ENCODE results near the gene TCF19. TPM values are rescaled to one million over a fixed set of nuclear protein-coding genes. Genes with fewer than 3 reads are reported as not detected.
"Not testable (repeated sequence)": the region's sequence is repeated elsewhere in the genome, so short reads cannot be mapped to it uniquely, and the experiment has no call there.

Gene TCF19
- total RNA-seq, 6 experiments from 2014 or later: 14.2 to 32.9 (median 29.6) TPM

DNA sequence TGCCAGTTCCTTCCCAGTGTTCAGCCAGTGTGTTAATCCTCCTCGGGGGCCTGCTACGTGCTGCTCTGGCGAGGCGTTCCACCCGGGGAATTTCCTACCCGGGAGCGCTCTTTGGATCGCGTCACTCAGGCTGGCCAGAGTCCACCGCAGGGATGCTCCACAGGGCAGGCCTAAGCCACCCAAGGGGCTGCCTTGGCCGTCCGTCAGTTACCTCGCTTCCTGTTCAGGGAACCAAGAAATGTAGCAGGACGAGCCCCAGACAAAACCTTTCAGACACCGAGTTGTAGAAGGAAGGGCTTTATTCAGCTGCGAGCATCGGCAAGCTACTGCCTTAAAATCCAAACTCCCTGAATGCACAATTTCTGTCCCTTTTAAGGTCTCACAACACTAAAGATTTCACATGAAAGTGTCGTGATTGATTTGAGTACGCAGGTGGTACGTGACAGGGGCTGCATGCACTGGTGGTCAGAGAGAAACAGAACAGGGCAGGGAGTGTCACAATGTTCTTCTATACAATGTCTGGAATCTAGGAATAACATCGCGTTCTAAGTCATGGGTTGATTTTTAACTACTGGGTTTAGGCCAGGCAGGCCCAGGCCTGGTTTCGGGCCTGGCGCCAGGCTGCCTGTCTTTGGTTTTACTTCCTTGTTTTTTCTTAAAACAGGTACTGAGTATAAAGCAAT is 27.8 kb downstream of the TCF19 start:
- H3K9me3 Mint-ChIP-seq: no peaks in the 10 kb centered on the region
- peaks cover 18% of the 10 kb centered on the region for H3K4me1 Mint-ChIP-seq (ENCODE audit: low read depth)
- H3K27ac Mint-ChIP-seq: peak overlapping the region; percentile 97
- peaks cover 3% of the 10 kb centered on the region; the same call in 1 of the 2 replicates for H3K27me3 Mint-ChIP-seq (ENCODE audit: insufficient read depth)
- no peaks in the 10 kb centered on the region for H3K36me3 Mint-ChIP-seq (ENCODE audit: low read depth)
- TF ChIP-seq, protein P1, sequence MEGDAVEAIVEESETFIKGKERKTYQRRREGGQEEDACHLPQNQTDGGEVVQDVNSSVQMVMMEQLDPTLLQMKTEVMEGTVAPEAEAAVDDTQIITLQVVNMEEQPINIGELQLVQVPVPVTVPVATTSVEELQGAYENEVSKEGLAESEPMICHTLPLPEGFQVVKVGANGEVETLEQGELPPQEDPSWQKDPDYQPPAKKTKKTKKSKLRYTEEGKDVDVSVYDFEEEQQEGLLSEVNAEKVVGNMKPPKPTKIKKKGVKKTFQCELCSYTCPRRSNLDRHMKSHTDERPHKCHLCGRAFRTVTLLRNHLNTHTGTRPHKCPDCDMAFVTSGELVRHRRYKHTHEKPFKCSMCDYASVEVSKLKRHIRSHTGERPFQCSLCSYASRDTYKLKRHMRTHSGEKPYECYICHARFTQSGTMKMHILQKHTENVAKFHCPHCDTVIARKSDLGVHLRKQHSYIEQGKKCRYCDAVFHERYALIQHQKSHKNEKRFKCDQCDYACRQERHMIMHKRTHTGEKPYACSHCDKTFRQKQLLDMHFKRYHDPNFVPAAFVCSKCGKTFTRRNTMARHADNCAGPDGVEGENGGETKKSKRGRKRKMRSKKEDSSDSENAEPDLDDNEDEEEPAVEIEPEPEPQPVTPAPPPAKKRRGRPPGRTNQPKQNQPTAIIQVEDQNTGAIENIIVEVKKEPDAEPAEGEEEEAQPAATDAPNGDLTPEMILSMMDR (IDR thresholded peaks at IDR 0.05): no peak
- DNase-seq: peak; percentile 64
- peak overlapping the region; percentile 85 for H3K4me3 Mint-ChIP-seq

DNA sequence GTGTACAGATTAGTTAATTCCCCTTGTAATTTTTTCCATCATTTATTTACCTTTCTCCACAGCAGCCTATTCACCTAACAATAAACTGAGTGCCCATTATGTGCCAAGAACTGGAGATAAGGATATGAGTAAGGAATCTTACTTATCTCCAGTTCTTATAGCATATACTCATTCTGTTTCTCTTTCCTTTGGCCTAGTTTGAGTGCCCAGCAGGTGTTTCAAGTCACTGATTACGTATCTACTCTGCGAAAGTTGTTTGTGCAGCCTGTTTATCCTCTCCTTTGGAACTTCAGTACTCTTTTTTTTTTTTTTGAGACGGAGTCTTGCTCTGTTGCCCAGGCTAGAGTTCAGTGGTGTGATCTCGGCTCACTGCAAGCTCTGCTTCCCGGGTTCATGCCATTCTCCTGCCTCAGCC is 29.4 kb downstream of the TCF19 start:
- Mint-ChIP-seq H3K27ac (no peak overlapping the region), H3K4me1 (ENCODE audit: low read depth) (peaks cover 18% of the 10 kb centered on the region), H3K4me3 (no peak overlapping the region), H3K36me3 (ENCODE audit: low read depth) (no peaks in the 10 kb centered on the region), H3K27me3 (ENCODE audit: insufficient read depth) (peaks cover 3% of the 10 kb centered on the region; the same call in 1 of the 2 replicates), H3K9me3 (no peaks in the 10 kb centered on the region)
- DNase-seq: no peak
- TF ChIP-seq, protein P1 (IDR thresholded peaks at IDR 0.05): no peak

DNA sequence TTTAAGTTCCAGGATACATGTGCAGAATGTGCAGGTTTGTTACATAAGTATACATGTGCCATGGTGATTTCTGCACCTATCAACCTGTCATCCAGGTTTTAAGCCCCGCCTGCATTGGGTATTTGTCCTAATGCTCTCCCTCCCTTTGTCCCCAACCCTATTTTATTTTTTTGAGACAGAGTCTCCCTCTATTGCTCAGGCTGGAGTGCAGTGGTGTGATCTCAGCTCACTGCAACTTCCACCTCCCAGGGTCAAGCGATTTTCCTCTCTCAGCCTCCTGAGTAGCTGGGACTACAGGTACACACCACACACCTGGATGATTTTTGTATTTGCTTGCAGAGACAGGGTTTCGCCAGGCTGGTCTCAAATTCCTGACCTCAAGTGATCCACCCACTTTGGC is 30.8 kb downstream of the TCF19 start:
- H3K27me3 Mint-ChIP-seq (ENCODE audit: insufficient read depth); H3K4me3 Mint-ChIP-seq; DNase-seq; H3K27ac Mint-ChIP-seq; H3K9me3 Mint-ChIP-seq; H3K36me3 Mint-ChIP-seq (ENCODE audit: low read depth): not testable (repeated sequence)
- H3K4me1 Mint-ChIP-seq (ENCODE audit: low read depth): peaks cover 18% of the 10 kb centered on the region

DNA sequence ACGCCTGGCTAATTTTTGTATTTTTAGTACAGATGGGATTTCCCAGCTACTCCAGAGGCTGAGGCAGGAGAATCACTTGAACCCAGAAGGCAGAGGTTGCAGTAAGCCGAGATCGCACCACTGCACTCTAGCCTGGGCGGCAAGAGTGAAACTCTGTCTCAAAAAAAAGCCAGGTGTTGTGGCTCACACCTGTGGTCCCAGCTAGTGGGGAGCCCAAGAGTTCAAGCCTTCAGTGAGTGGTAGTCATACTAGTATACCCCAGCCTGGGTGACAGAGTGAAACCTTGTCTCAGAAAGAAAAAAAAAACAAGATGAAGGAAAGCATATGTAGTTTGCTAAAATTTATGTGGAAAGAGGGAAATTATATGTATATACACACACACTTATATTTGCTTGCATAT is 32.1 kb downstream of the TCF19 start:
- no peak overlapping the region for H3K27ac Mint-ChIP-seq
- peaks cover 10% of the 10 kb centered on the region for H3K4me1 Mint-ChIP-seq (ENCODE audit: low read depth)
- H3K9me3 Mint-ChIP-seq: no peaks in the 10 kb centered on the region
- no peak for DNase-seq
- H3K27me3 Mint-ChIP-seq (ENCODE audit: insufficient read depth): peaks cover 3% of the 10 kb centered on the region
- no peaks in the 10 kb centered on the region for H3K36me3 Mint-ChIP-seq (ENCODE audit: low read depth)
- no peak overlapping the region for H3K4me3 Mint-ChIP-seq
- TF ChIP-seq, protein P1 (IDR thresholded peaks at IDR 0.05): no peak

DNA sequence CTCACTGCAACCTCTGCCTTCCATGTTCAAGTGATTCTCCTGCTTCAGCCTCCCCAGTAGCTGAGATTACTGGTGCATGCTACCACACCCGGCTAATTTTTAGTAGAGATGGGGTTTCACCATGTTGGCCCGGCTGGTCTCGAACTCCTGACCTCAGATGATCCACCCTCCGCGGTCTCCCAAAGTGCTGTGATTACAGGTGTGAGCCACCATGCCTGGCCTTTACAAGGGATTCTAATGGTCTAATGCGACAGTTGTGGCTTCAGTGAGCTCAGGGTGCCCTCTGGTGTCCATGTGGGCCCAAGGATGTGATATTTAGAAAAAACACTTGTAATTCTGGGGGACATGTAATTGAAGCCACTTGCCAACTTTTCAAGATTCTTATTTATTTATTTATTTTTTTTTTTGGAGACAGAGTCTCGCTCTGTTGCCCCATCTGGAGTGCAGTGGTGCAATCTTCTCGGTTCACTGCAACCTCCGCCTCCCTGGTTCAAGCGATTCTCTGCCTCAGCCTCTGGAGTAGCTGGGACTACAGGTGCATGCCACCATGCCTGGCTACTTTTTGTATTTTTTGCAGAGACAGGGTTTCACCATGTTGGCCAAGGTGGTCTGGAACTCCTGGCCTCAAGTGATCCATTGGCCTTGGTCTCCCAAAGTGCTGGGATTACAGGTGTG is 34.2 kb downstream of the TCF19 start:
- H3K27ac Mint-ChIP-seq; H3K4me3 Mint-ChIP-seq; H3K27me3 Mint-ChIP-seq (ENCODE audit: insufficient read depth); H3K9me3 Mint-ChIP-seq; H3K36me3 Mint-ChIP-seq (ENCODE audit: low read depth): not testable (repeated sequence)
- H3K4me1 Mint-ChIP-seq (ENCODE audit: low read depth): peaks cover 10% of the 10 kb centered on the region
- TF ChIP-seq, protein P1 (IDR thresholded peaks at IDR 0.05): peak; percentile 78
- DNase-seq: peak; percentile 67

DNA sequence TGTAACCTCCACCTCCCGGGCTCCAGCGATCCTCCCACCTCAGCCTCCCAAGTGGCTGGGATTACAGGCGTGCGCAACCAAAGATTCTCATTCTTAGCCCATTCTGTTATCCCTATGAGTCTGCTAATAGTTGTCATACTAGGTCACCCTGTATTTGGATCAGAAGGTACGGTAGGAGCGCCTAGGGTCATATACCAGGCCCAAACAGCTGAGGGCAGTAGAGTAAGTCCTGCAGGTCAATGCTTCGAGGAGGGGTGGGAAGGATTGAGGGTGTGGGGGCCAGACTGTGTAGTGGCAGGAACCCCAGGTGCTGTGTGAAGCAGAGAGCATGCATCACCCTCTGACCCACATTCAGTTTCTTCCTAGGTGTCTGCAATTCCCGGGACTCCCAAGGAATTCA is 34.8 kb downstream of the TCF19 start:
- DNase-seq: no peak
- no peak overlapping the region for H3K4me3 Mint-ChIP-seq
- peaks cover 10% of the 10 kb centered on the region for H3K4me1 Mint-ChIP-seq (ENCODE audit: low read depth)
- H3K27me3 Mint-ChIP-seq (ENCODE audit: insufficient read depth): no peaks in the 10 kb centered on the region; the same call in none of the 2 replicates
- H3K27ac Mint-ChIP-seq: no peak overlapping the region
- TF ChIP-seq, protein P1 (IDR thresholded peaks at IDR 0.05): no peak
- H3K9me3 Mint-ChIP-seq: no peaks in the 10 kb centered on the region
- peaks cover 5% of the 10 kb centered on the region; the same call in 1 of the 2 replicates for H3K36me3 Mint-ChIP-seq (ENCODE audit: low read depth)
